Mucosa of stomach (tissue), 1 donor: ENCODE measurements around the gene PSD4.

ENCODE experiments used
- H3K27me3 ChIP-seq: one replicate; pipeline ENCODE4 v1.7.0; 2013; ENCODE audit warnings: mild to moderate bottlenecking, low read length; ENCODE audit not compliant: control insufficient read depth, insufficient read depth
- H3K36me3 ChIP-seq: one replicate; pipeline ENCODE4 v1.7.0; 2013; ENCODE audit warnings: low read length; ENCODE audit not compliant: control insufficient read depth, insufficient read depth
- H3K4me1 ChIP-seq: one replicate; pipeline ENCODE4 v1.7.0; 2013; ENCODE audit warnings: mild to moderate bottlenecking, low read length; ENCODE audit not compliant: control insufficient read depth, insufficient read depth
- H3K4me3 ChIP-seq: one replicate; pipeline ENCODE4 v1.7.0; 2013; ENCODE audit warnings: low read length
- H3K9ac ChIP-seq: one replicate; pipeline ENCODE4 v1.7.0; 2013; ENCODE audit warnings: mild to moderate bottlenecking, low read length, moderate library complexity
- H3K9me3 ChIP-seq: one replicate; pipeline ENCODE4 v1.7.0; 2013; ENCODE audit warnings: mild to moderate bottlenecking, low read length, moderate library complexity; ENCODE audit not compliant: control insufficient read depth
- donor health status: Pancreatic carcinoma.

Gene PSD4

GRCh38 chr2:113209646-113210171, 35.9 kb downstream of the PSD4 start:
- no peaks in the 10 kb centered on the region for H3K9me3 ChIP-seq
- no peaks in the 10 kb centered on the region for H3K27me3 ChIP-seq
- peaks cover 26% of the 10 kb centered on the region for H3K4me1 ChIP-seq
- no peak overlapping the region for H3K4me3 ChIP-seq
- H3K36me3 ChIP-seq = no peaks in the 10 kb centered on the region
- no peak overlapping the region for H3K9ac ChIP-seq

GRCh38 chr2:113211226-113212105, 37.7 kb downstream of the PSD4 start:
- Histone ChIP-seq H3K9me3 (no peaks in the 10 kb centered on the region), H3K4me3 (no peak overlapping the region), H3K36me3 (no peaks in the 10 kb centered on the region), H3K9ac (peak overlapping the region; percentile 37), H3K27me3 (no peaks in the 10 kb centered on the region), H3K4me1 (peaks cover 26% of the 10 kb centered on the region)

- no peaks in the 10 kb centered on the region for H3K27me3 ChIP-seq
- no peaks in the 10 kb centered on the region for H3K36me3 ChIP-seq
- peaks cover 26% of the 10 kb centered on the region for H3K4me1 ChIP-seq
- no peak overlapping the region for H3K4me3 ChIP-seq
- no peaks in the 10 kb centered on the region for H3K9me3 ChIP-seq
- peak overlapping the region; percentile 37 for H3K9ac ChIP-seq
Measured at GRCh38 chr2:113212245-113213060, 38.7 kb downstream of the PSD4 start.

- Histone ChIP-seq H3K9me3 (no peaks in the 10 kb centered on the region), H3K4me1 (peaks cover 33% of the 10 kb centered on the region), H3K27me3 (no peaks in the 10 kb centered on the region), H3K36me3 (no peaks in the 10 kb centered on the region), H3K9ac (no peak overlapping the region), H3K4me3 (no peak overlapping the region)
Measured at GRCh38 chr2:113213061-113213930, 39.5 kb downstream of the PSD4 start.

- no peaks in the 10 kb centered on the region for H3K36me3 ChIP-seq
- H3K27me3 ChIP-seq = no peaks in the 10 kb centered on the region
- H3K9me3 ChIP-seq = no peaks in the 10 kb centered on the region
- H3K9ac ChIP-seq = no peak overlapping the region
- H3K4me1 ChIP-seq = peaks cover 39% of the 10 kb centered on the region
- no peak overlapping the region for H3K4me3 ChIP-seq
Measured at GRCh38 chr2:113214141-113214540, 40.4 kb downstream of the PSD4 start.

GRCh38 chr2:113215056-113215455, 41.3 kb downstream of the PSD4 start:
- peaks cover 42% of the 10 kb centered on the region for H3K4me1 ChIP-seq
- no peaks in the 10 kb centered on the region for H3K9me3 ChIP-seq
- no peak overlapping the region for H3K4me3 ChIP-seq
- no peaks in the 10 kb centered on the region for H3K27me3 ChIP-seq
- no peaks in the 10 kb centered on the region for H3K36me3 ChIP-seq
- no peak overlapping the region for H3K9ac ChIP-seq

- no peak overlapping the region for H3K9ac ChIP-seq
- H3K36me3 ChIP-seq = no peaks in the 10 kb centered on the region
- peaks cover 48% of the 10 kb centered on the region for H3K4me1 ChIP-seq
Measured at GRCh38 chr2:113216321-113216720, 42.5 kb downstream of the PSD4 start.

GRCh38 chr2:113216891-113217454, 43.2 kb downstream of the PSD4 start:
- Histone ChIP-seq H3K4me1 (peaks cover 47% of the 10 kb centered on the region), H3K9ac (no peak overlapping the region), H3K4me3 (no peak overlapping the region), H3K9me3 (no peaks in the 10 kb centered on the region), H3K36me3 (no peaks in the 10 kb centered on the region), H3K27me3 (no peaks in the 10 kb centered on the region)

More at GRCh38 chr2:113216321-113216720, 42.5 kb downstream of the PSD4 start:
- H3K27me3 ChIP-seq = no peaks in the 10 kb centered on the region
- H3K4me3 ChIP-seq = no peak overlapping the region
- no peaks in the 10 kb centered on the region for H3K9me3 ChIP-seq

GRCh38 chr2:113217455-113218282, 43.9 kb downstream of the PSD4 start:
- H3K9me3 ChIP-seq = no peaks in the 10 kb centered on the region
- no peak overlapping the region for H3K9ac ChIP-seq
- H3K4me3 ChIP-seq = no peak overlapping the region
- H3K4me1 ChIP-seq = peaks cover 44% of the 10 kb centered on the region
- no peaks in the 10 kb centered on the region for H3K36me3 ChIP-seq
- no peaks in the 10 kb centered on the region for H3K27me3 ChIP-seq

GRCh38 chr2:113218283-113219091, 44.7 kb downstream of the PSD4 start:
- H3K4me3 ChIP-seq = no peak overlapping the region
- peaks cover 44% of the 10 kb centered on the region for H3K4me1 ChIP-seq
- no peaks in the 10 kb centered on the region for H3K9me3 ChIP-seq
- no peaks in the 10 kb centered on the region for H3K27me3 ChIP-seq
- H3K36me3 ChIP-seq = no peaks in the 10 kb centered on the region
- no peak overlapping the region for H3K9ac ChIP-seq
